Thoracic aorta (tissue), 2 donors: Measurements from ENCODE around the gene DPH7. TPM values are rescaled to one million over a fixed set of nuclear protein-coding genes. Genes with fewer than 3 reads are reported as not detected.
"Not testable (repeated sequence)": the region's sequence is repeated elsewhere in the genome, so short reads cannot be mapped to it uniquely, and the experiment has no call there.

ENCODE experiments used
- ATAC-seq: fragments of 150-250 bp; one replicate; pipeline ENCODE4 v1.8.0; 2017; ENCODE audit warnings: low read depth; ENCODE audit not compliant: insufficient number of reproducible peaks, low FRiP score
- DNase-seq: peaks from one replicate; pipeline ENCODE4 v3.0.0-alpha.2; 2020; ENCODE audit warnings: low spot score
- H3K27ac ChIP-seq, 2 donors: fragments of 200-600 bp; sonication (generic); 1 replicate in 1 of 2; 2 replicates in 1 of 2; pipeline ENCODE4 v1.5.1; 2016; ENCODE audit warnings: mild to moderate bottlenecking in 2 of 2, moderate library complexity in 2 of 2
- H3K27me3 ChIP-seq: fragments of 200-600 bp; sonication (generic); replicated peaks from 2 replicates; pipeline ENCODE4 v1.6.0; 2016; ENCODE audit warnings: mild to moderate bottlenecking; ENCODE audit not compliant: insufficient read depth
- H3K36me3 ChIP-seq: fragments of 200-600 bp; sonication (generic); one replicate; pipeline ENCODE4 v1.5.1; 2016
- H3K4me1 ChIP-seq, 2 donors: fragments of 200-600 bp; sonication (generic); 1 replicate in 1 of 2; 2 replicates in 1 of 2; pipeline versions ENCODE4 v1.5.1 to v1.6.0; 2016; ENCODE audit warnings: low read depth in 2 of 2, mild to moderate bottlenecking in 1 of 2; ENCODE audit not compliant: control insufficient read depth in 1 of 2
- H3K4me3 ChIP-seq: fragments of 200-600 bp; sonication (generic); 2 replicates; pipeline ENCODE4 v1.5.1; 2016; ENCODE audit warnings: mild to moderate bottlenecking
- H3K9me3 ChIP-seq: fragments of 200-600 bp; sonication (generic); 2 replicates; pipeline ENCODE4 v1.5.1; 2016
- CTCF ChIP-seq: fragments of 200-600 bp; sonication (generic); IDR thresholded peaks from one replicate; pipeline ENCODE4 v1.5.1; 2019; ENCODE audit warnings: antibody characterized with exemption
- total RNA-seq, 2 donors: library from RNA; depleted of rRNA; stranded (reverse); fragments of >200 nt; gene quantifications; one replicate each; pipeline versions ENCODE4 v1.1.0 to v1.2.3, GENCODE V29; 2016

DPH7 gene
- total RNA-seq, 2 donors from 2014 or later, result 36.8 to 43.7 TPM

DNA sequence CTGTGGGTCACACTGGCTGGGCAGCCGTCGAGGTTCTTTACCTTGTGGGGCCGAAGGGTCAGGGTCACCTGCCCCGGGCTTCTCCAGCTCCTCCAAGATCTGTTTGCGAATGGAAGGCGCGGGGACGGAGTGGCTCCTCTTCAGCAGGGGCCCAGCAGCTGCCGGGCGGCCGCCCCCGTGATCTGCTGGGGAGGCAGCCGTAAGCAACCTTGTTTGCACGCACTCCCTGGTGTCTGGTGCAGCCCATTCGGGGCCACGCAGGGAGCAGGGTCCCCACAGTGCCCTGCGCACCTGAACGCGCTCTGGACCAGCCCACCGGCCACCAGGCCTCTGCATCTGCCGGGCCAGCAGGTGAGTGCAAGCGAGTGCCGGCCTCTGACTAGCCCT, 63.4 kb downstream of the DPH7 start:
- Histone ChIP-seq H3K27me3 (no peaks in the 10 kb centered on the region), H3K27ac (no peak overlapping the region), H3K36me3 (no peaks in the 10 kb centered on the region), H3K4me3 (no peak overlapping the region), H3K9me3 (no peaks in the 10 kb centered on the region), H3K4me1 (no peaks in the 10 kb centered on the region)
- TF ChIP-seq CTCF, result no peak
- ATAC-seq (no peak), DNase-seq (no peak)

DNA sequence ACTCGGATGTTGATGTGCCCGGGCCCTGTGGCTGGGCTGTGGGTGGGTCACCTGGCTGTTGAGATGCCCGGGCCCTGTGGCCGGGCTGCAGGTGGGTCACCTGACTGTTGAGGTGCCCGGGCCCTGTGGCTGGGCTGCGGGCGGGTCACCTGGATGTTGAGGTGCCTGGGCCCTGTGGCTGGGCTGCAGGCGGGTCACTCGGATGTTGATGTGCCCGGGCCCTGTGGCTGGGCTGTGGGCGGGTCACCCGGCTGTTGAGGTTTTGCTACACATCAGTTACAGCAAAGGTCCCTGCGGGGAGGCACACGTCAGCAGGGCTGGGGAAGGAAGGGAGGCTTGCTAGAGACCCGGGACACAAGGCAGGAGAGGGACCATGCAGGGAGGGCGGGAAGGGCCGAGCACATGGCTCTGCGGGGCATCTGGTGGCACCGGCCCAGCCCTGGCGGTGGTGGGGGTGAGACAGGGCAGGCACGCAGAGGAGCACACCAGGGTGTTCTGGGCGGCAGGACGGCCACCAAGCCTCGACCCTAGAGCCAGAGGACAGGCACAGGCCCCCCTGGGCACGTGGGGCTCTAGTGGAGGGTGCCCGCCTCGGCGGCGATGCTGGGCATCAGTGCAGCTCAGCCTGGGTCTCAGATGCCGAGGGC, 63.9 kb downstream of the DPH7 start:
- Histone ChIP-seq H3K4me1 (no peaks in the 10 kb centered on the region), H3K36me3 (no peaks in the 10 kb centered on the region), H3K4me3 (no peak overlapping the region), H3K27me3 (no peaks in the 10 kb centered on the region), H3K9me3 (no peaks in the 10 kb centered on the region), H3K27ac (no peak overlapping the region)
- DNase-seq, result no peak
- TF ChIP-seq CTCF, result no peak
- no peak for ATAC-seq

DNA sequence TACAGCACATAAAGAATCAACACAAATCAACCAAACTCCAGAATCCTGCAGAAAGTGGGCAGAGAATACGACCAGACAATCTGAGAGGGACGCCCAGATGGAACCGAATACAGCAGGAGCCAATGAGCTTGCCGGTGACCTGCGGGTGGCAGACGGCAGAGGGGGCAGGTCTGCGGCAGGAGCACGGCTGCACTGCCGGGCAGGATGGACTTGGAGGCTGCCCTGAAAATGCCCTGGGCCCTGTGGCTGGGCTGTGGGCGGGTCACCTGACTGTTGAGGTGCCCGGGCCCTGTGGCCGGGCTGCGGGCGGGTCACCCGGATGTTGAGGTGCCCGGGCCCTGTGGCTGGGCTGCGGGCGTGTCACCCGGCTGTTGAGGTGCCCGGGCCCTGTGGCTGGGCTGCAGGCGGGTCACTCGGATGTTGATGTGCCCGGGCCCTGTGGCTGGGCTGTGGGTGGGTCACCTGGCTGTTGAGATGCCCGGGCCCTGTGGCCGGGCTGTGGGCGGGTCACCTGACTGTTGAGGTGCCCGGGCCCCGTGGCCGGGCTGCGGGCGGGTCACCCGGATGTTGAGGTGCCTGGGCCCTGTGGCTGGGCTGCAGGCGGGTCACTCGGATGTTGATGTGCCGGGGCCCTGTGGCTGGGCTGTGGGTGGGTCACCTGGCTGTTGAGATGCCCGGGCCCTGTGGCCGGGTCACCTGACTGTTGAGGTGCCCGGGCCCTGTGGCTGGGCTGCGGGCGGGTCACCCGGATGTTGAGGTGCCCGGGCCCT, 64.7 kb downstream of the DPH7 start:
- not testable (repeated sequence) for H3K27me3 ChIP-seq, H3K4me3 ChIP-seq, DNase-seq, H3K36me3 ChIP-seq, H3K9me3 ChIP-seq, H3K27ac ChIP-seq, H3K4me1 ChIP-seq, ATAC-seq

DNA sequence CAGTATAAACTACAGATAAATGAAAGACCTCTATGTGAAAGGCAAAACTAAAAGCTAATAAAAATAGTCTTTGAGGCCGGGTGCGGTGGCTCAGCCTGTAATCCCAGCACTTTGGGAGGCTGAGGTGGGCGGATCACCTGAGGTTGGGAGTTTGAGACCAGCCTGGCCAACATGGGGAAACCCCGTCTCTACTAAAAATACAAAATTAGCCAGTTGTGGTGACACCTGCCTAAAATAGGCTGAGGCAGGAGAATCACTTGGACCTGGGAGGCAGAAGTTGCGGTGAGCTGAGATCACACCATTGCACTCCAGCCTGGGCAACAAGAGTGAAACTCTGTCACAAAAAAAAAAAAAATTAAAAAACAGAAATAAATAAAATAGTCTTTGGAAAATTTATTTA, 65.6 kb downstream of the DPH7 start:
- DNase-seq, ATAC-seq, H3K27me3 ChIP-seq, H3K4me3 ChIP-seq, H3K4me1 ChIP-seq, H3K27ac ChIP-seq, H3K9me3 ChIP-seq, H3K36me3 ChIP-seq: not testable (repeated sequence)

- H3K9me3 ChIP-seq, result no peaks in the 10 kb centered on the region
- H3K4me1 ChIP-seq, result no peaks in the 10 kb centered on the region
- H3K4me3 ChIP-seq, result no peak overlapping the region
- no peaks in the 10 kb centered on the region for H3K27me3 ChIP-seq
- no peak for ATAC-seq
- no peak for TF ChIP-seq CTCF
- H3K36me3 ChIP-seq, result no peaks in the 10 kb centered on the region
- no peak for DNase-seq
- H3K27ac ChIP-seq, result no peak overlapping the region
Measured at GRCh38 chr9:137511758-137512463, 66.8 kb downstream of the DPH7 start.

- not testable (repeated sequence) for H3K36me3 ChIP-seq, H3K4me1 ChIP-seq, H3K9me3 ChIP-seq, H3K27ac ChIP-seq, DNase-seq, H3K27me3 ChIP-seq, H3K4me3 ChIP-seq, ATAC-seq
Measured at GRCh38 chr9:137511126-137511525, 67.6 kb downstream of the DPH7 start.
